DOHH2 (cell line): ENCODE data around the gene CCNL1.

Experiments
- H3F3A ChIP-seq: fragments of 200-600 bp; sonication (generic), shearing (Covaris generic); 2 replicates; pipeline ENCODE4 v1.6.0; 2016; ENCODE audit warnings: antibody characterized with exemption, mild to moderate bottlenecking; ENCODE audit not compliant: control insufficient read depth, insufficient read depth
- H3K27ac ChIP-seq: fragments of 200-600 bp; sonication (generic); 2 replicates; pipeline ENCODE4 v1.5.1; 2014; ENCODE audit warnings: low read depth, mild to moderate bottlenecking, low read length, moderate library complexity
- H3K27me3 ChIP-seq: fragments of 200-600 bp; sonication (generic); 2 replicates; pipeline ENCODE4 v1.6.1; 2014; ENCODE audit warnings: mild to moderate bottlenecking, low read length, mixed read lengths; ENCODE audit not compliant: control insufficient read depth
- H3K36me3 ChIP-seq: fragments of 200-600 bp; sonication (generic); 2 replicates; pipeline ENCODE4 v1.6.1; 2014; ENCODE audit warnings: mild to moderate bottlenecking, low read length, moderate library complexity, mixed read lengths; ENCODE audit not compliant: control insufficient read depth
- H3K4me1 ChIP-seq: fragments of 200-600 bp; sonication (generic); 2 replicates; pipeline ENCODE4 v1.6.1; 2014; ENCODE audit warnings: mild to moderate bottlenecking, low read length, mixed read lengths; ENCODE audit not compliant: control insufficient read depth
- H3K4me2 ChIP-seq: fragments of 200-600 bp; sonication (generic); 2 replicates; pipeline ENCODE4 v1.6.0; 2014; ENCODE audit warnings: mild to moderate bottlenecking, low read length, moderate library complexity
- H3K4me3 ChIP-seq: fragments of 200-600 bp; sonication (generic); 2 replicates; pipeline ENCODE4 v1.5.1; 2014; ENCODE audit warnings: mild to moderate bottlenecking, low read length, mixed read lengths
- H3K79me2 ChIP-seq: fragments of 200-600 bp; sonication (generic); 2 replicates; pipeline ENCODE4 v1.6.1; 2014; ENCODE audit warnings: mild to moderate bottlenecking, low read length, mixed read lengths; ENCODE audit not compliant: control insufficient read depth
- H3K9me2 ChIP-seq: fragments of 200-600 bp; sonication (generic); replicated peaks from 2 replicates; pipeline ENCODE4 v1.6.1; 2014; ENCODE audit warnings: mild to moderate bottlenecking, low read length, mixed read lengths; ENCODE audit not compliant: control insufficient read depth
- H3K9me3 ChIP-seq: fragments of 200-600 bp; sonication (generic); 2 replicates; pipeline ENCODE4 v1.6.1; 2014; ENCODE audit warnings: antibody characterized with exemption, low read length, mixed read lengths; ENCODE audit not compliant: control insufficient read depth, insufficient read depth
- H4K20me1 ChIP-seq: fragments of 200-600 bp; sonication (generic); 2 replicates; pipeline ENCODE4 v1.6.0; 2014; ENCODE audit warnings: low read depth, mild to moderate bottlenecking, antibody characterized with exemption, low read length, moderate library complexity; ENCODE audit not compliant: control insufficient read depth, insufficient read depth
- CTCF ChIP-seq: fragments of 200-600 bp; sonication (generic); IDR thresholded peaks from one replicate; pipeline ENCODE4 v1.5.1; 2014; ENCODE audit warnings: antibody characterized with exemption, mild to moderate bottlenecking, low read depth, low read length; ENCODE audit not compliant: poor library complexity, severe bottlenecking
- EZH2phosphoT487 ChIP-seq: fragments of 200-600 bp; sonication (generic); IDR thresholded peaks from 2 replicates; pipeline ENCODE4 v1.6.1; 2017; ENCODE audit warnings: borderline replicate concordance, mild to moderate bottlenecking, antibody characterized with exemption, low read length, moderate library complexity, mixed read lengths

CCNL1 gene

GRCh38 chr3:157109267-157110141 is 50.4 kb downstream of the CCNL1 start:
- Histone ChIP-seq H3F3A (no peaks in the 10 kb centered on the region), H3K4me2 (no peak overlapping the region), H3K36me3 (no peaks in the 10 kb centered on the region), H3K79me2 (no peaks in the 10 kb centered on the region), H3K4me1 (peaks cover 24% of the 10 kb centered on the region), H4K20me1 (no peaks in the 10 kb centered on the region), H3K27ac (no peak overlapping the region), H3K9me3 (no peaks in the 10 kb centered on the region), H3K9me2 (no peaks in the 10 kb centered on the region), H3K27me3 (no peaks in the 10 kb centered on the region), H3K4me3 (no peak overlapping the region)
- no peak for TF ChIP-seq CTCF
- no peak for TF ChIP-seq EZH2phosphoT487

- Histone ChIP-seq H3K36me3 (no peaks in the 10 kb centered on the region), H3K9me3 (no peaks in the 10 kb centered on the region), H3K4me3 (no peak overlapping the region), H4K20me1 (no peaks in the 10 kb centered on the region), H3K9me2 (no peaks in the 10 kb centered on the region), H3K79me2 (no peaks in the 10 kb centered on the region), H3K27ac (no peak overlapping the region), H3F3A (peaks cover 4% of the 10 kb centered on the region; the same call in 1 of the 2 replicates), H3K4me2 (no peak overlapping the region), H3K4me1 (peaks cover 40% of the 10 kb centered on the region), H3K27me3 (no peaks in the 10 kb centered on the region)
- no peak for TF ChIP-seq CTCF
- TF ChIP-seq EZH2phosphoT487 = no peak
Measured at GRCh38 chr3:157107644-157108133, 52.3 kb downstream of the CCNL1 start.

GRCh38 chr3:157107037-157107436 is 52.9 kb downstream of the CCNL1 start:
- Histone ChIP-seq H3K79me2 (no peaks in the 10 kb centered on the region), H3K4me1 (peaks cover 40% of the 10 kb centered on the region), H3K27me3 (no peaks in the 10 kb centered on the region), H3K36me3 (no peaks in the 10 kb centered on the region), H3K27ac (no peak overlapping the region), H3K4me3 (no peak overlapping the region), H3K9me2 (no peaks in the 10 kb centered on the region), H3K9me3 (no peaks in the 10 kb centered on the region), H3K4me2 (no peak overlapping the region), H4K20me1 (no peaks in the 10 kb centered on the region), H3F3A (peaks cover 4% of the 10 kb centered on the region; the same call in 1 of the 2 replicates)
- TF ChIP-seq CTCF = no peak
- TF ChIP-seq EZH2phosphoT487 = no peak
